C4-2B (cell line): Measurements from ENCODE around the gene FAM200C.

Experiments
- ZFX ChIP-seq: fragments of 450-650 bp; IDR thresholded peaks from 2 replicates; pipeline ENCODE4 v1.6.1; 2017
- TF ChIP-seq, protein P1 (sequence below): fragments of 450-650 bp; conservative IDR thresholded peaks from 2 replicates; pipeline ENCODE4 v1.5.1; 2017; ENCODE audit warnings: mild to moderate bottlenecking

DNA sequence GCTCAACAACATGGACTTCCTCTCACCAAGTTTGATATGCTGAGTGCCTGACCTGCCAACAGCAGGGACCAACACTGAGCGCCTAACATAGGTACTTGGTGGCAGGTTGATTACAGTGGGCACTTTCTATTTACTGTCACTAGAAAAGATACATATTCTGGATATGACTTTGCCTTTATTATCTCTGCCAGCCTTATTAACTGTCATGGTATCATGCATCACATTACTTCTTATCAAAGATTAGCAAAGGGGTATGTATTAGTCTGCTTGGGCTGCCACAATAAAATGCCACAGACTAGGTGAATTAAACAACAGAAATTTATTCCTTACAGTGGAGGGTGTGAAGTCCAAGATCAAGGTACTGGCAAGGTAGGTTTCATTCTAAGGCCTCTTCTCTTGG is 15.2 kb downstream of the FAM200C start:
- TF ChIP-seq, protein P1, sequence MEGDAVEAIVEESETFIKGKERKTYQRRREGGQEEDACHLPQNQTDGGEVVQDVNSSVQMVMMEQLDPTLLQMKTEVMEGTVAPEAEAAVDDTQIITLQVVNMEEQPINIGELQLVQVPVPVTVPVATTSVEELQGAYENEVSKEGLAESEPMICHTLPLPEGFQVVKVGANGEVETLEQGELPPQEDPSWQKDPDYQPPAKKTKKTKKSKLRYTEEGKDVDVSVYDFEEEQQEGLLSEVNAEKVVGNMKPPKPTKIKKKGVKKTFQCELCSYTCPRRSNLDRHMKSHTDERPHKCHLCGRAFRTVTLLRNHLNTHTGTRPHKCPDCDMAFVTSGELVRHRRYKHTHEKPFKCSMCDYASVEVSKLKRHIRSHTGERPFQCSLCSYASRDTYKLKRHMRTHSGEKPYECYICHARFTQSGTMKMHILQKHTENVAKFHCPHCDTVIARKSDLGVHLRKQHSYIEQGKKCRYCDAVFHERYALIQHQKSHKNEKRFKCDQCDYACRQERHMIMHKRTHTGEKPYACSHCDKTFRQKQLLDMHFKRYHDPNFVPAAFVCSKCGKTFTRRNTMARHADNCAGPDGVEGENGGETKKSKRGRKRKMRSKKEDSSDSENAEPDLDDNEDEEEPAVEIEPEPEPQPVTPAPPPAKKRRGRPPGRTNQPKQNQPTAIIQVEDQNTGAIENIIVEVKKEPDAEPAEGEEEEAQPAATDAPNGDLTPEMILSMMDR, result no peak
- no peak for TF ChIP-seq ZFX
